ENCODE measurements around the gene TRPM4. TPM values are rescaled to one million over a fixed set of nuclear protein-coding genes. Genes with fewer than 3 reads are reported as not detected.

TRPM4 gene
- total RNA-seq, 3 donors from 2014 or later (not counting 1 experiment from before 2014, with no cell fraction given), result 0.20 TPM; not detected in 2

GRCh38 chr19:49186108-49186507 lies 28.5 kb downstream of the TRPM4 start:
- intact Hi-C loops (cut with micrococcal nuclease), result no loop called here

DNA sequence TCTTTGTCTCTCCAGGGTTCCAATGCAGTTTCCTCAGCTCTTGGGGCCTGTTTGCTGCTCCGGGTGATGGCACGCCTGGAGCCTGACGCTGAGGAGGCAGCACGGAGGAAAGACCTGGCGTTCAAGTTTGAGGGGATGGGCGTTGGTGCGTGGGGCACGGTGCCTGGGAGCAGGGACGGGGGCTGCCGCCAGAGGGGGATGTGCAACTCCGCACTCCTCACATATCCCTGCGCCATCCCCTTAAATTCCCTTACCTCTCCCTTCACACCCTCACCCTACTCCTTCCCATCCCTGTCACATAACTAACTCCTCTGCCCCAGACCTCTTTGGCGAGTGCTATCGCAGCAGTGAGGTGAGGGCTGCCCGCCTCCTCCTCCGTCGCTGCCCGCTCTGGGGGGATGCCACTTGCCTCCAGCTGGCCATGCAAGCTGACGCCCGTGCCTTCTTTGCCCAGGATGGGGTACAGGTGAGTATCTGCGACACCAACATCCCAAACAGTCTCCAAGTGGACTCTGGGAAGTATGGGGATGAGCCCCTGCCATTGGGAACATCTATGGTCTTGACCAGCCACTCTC lies 31.1 kb downstream of the TRPM4 start:
- no peak for ATAC-seq
- Histone ChIP-seq H3K9me3 (ENCODE audit: control insufficient read depth, insufficient read depth, low read length) (peaks cover 3% of the 10 kb centered on the region), H3K27me3 (ENCODE audit: control insufficient read depth, insufficient read depth, low read length) (no peaks in the 10 kb centered on the region), H3K4me1 (ENCODE audit: control insufficient read depth, insufficient read depth, low read length) (no peaks in the 10 kb centered on the region), H3K4me3 (ENCODE audit: low read length) (no peak overlapping the region), H3K36me3 (ENCODE audit: control insufficient read depth, insufficient read depth, low read length) (no peaks in the 10 kb centered on the region), H3K27ac (ENCODE audit: low read length) (no peak overlapping the region)
- 96% methylated on average over 20 of the region's 21 CpGs for WGBS (ENCODE audit: insufficient coverage)
- peaks cover 0 to 3% of the 10 kb centered on the region in 2 donors for H3K27me3 Mint-ChIP-seq (ENCODE audit: low read depth in 2 of 2)
- H3K27ac Mint-ChIP-seq, result no peak overlapping the region
- H3K4me1 Mint-ChIP-seq, result peaks cover 4 to 8% of the 10 kb centered on the region in 2 donors
- TF ChIP-seq, protein P1, sequence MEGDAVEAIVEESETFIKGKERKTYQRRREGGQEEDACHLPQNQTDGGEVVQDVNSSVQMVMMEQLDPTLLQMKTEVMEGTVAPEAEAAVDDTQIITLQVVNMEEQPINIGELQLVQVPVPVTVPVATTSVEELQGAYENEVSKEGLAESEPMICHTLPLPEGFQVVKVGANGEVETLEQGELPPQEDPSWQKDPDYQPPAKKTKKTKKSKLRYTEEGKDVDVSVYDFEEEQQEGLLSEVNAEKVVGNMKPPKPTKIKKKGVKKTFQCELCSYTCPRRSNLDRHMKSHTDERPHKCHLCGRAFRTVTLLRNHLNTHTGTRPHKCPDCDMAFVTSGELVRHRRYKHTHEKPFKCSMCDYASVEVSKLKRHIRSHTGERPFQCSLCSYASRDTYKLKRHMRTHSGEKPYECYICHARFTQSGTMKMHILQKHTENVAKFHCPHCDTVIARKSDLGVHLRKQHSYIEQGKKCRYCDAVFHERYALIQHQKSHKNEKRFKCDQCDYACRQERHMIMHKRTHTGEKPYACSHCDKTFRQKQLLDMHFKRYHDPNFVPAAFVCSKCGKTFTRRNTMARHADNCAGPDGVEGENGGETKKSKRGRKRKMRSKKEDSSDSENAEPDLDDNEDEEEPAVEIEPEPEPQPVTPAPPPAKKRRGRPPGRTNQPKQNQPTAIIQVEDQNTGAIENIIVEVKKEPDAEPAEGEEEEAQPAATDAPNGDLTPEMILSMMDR (IDR thresholded peaks at IDR 0.05), result no peak
- no peaks in the 10 kb centered on the region for H3K36me3 Mint-ChIP-seq
- intact Hi-C loops (cut with micrococcal nuclease), result no loop called here
- H3K9me3 Mint-ChIP-seq, result peaks cover 0 to 4% of the 10 kb centered on the region in 2 donors
- no peak overlapping the region for H3K4me3 Mint-ChIP-seq
- DNase-seq, result no peak

More at GRCh38 chr19:49186108-49186507, 28.5 kb downstream of the TRPM4 start:
- DNase-seq (no peak), ATAC-seq (no peak)
- no peaks in the 10 kb centered on the region for H3K36me3 ChIP-seq (ENCODE audit: control insufficient read depth, insufficient read depth, low read length)
- H3K27ac ChIP-seq (ENCODE audit: low read length), result no peak overlapping the region
- no peaks in the 10 kb centered on the region for H3K4me1 ChIP-seq (ENCODE audit: control insufficient read depth, insufficient read depth, low read length)
- Mint-ChIP-seq H3K9me3 (peaks cover 2 to 4% of the 10 kb centered on the region in 2 donors), H3K27ac (no peak overlapping the region), H3K4me1 (peaks cover 4 to 8% of the 10 kb centered on the region in 2 donors), H3K36me3 (no peaks in the 10 kb centered on the region), H3K4me3 (no peak overlapping the region), H3K27me3 (ENCODE audit: low read depth in 2 of 2) (peaks cover 0 to 3% of the 10 kb centered on the region in 2 donors)
- H3K4me3 ChIP-seq (ENCODE audit: low read length), result no peak overlapping the region
- peaks cover 9% of the 10 kb centered on the region for H3K9me3 ChIP-seq (ENCODE audit: control insufficient read depth, insufficient read depth, low read length)
- TF ChIP-seq, protein P1 (IDR thresholded peaks at IDR 0.05), result no peak
- H3K27me3 ChIP-seq (ENCODE audit: control insufficient read depth, insufficient read depth, low read length), result no peaks in the 10 kb centered on the region
- WGBS (ENCODE audit: insufficient coverage), result 80% methylated on average over 5 of the region's 5 CpGs

DNA sequence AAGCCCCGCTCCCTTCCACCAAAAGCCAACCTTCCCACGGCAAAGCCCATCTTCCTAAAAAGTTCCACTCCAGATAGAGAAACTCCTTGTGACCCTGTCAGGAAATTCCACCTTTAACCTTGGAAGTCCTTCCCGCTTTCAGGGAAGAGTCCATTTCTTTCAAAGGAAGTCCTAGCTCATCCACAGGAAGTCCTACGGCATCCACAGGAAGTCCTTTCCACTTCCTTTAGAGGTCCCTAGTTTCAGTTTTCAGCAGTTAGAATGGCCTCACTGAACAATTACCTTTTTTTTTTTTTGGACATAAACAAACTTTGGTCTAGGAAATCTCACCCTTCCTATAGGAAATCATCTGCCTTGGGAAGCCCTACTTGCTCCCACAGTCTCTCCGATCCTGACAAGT lies 31.7 kb downstream of the TRPM4 start:
- Histone ChIP-seq H3K36me3 (ENCODE audit: control insufficient read depth, insufficient read depth, low read length) (no peaks in the 10 kb centered on the region), H3K27ac (ENCODE audit: low read length) (no peak overlapping the region), H3K4me3 (ENCODE audit: low read length) (no peak overlapping the region), H3K27me3 (ENCODE audit: control insufficient read depth, insufficient read depth, low read length) (no peaks in the 10 kb centered on the region), H3K4me1 (ENCODE audit: control insufficient read depth, insufficient read depth, low read length) (no peaks in the 10 kb centered on the region), H3K9me3 (ENCODE audit: control insufficient read depth, insufficient read depth, low read length) (peaks cover 3% of the 10 kb centered on the region)
- H3K9me3 Mint-ChIP-seq, result no peaks in the 10 kb centered on the region
- no peak for ATAC-seq
- H3K4me1 Mint-ChIP-seq, result peaks cover 4 to 8% of the 10 kb centered on the region in 2 donors
- 71% methylated on average over 5 of the region's 5 CpGs for WGBS (ENCODE audit: insufficient coverage)
- H3K36me3 Mint-ChIP-seq, result no peaks in the 10 kb centered on the region
- TF ChIP-seq, protein P1 (IDR thresholded peaks at IDR 0.05), result no peak
- no peak for DNase-seq
- intact Hi-C loops (cut with micrococcal nuclease), result no loop called here
- no peaks in the 10 kb centered on the region for H3K27me3 Mint-ChIP-seq (ENCODE audit: low read depth in 2 of 2)
- no peak overlapping the region for H3K27ac Mint-ChIP-seq
- no peak overlapping the region for H3K4me3 Mint-ChIP-seq

- H3K27me3 ChIP-seq (ENCODE audit: control insufficient read depth, insufficient read depth, low read length), result no peaks in the 10 kb centered on the region
- H3K36me3 ChIP-seq (ENCODE audit: control insufficient read depth, insufficient read depth, low read length), result no peaks in the 10 kb centered on the region
- no peaks in the 10 kb centered on the region for H3K4me1 ChIP-seq (ENCODE audit: control insufficient read depth, insufficient read depth, low read length)
- Mint-ChIP-seq H3K9me3 (no peaks in the 10 kb centered on the region), H3K27me3 (ENCODE audit: low read depth in 2 of 2) (no peaks in the 10 kb centered on the region), H3K36me3 (no peaks in the 10 kb centered on the region), H3K4me3 (no peak overlapping the region), H3K4me1 (peaks cover 4 to 8% of the 10 kb centered on the region in 2 donors), H3K27ac (no peak overlapping the region)
- H3K27ac ChIP-seq (ENCODE audit: low read length), result no peak overlapping the region
- 88% methylated on average over 3 of the region's 3 CpGs for WGBS (ENCODE audit: insufficient coverage)
- DNase-seq (no peak), ATAC-seq (no peak)
- intact Hi-C loops (cut with micrococcal nuclease), result no loop called here
- no peaks in the 10 kb centered on the region for H3K9me3 ChIP-seq (ENCODE audit: control insufficient read depth, insufficient read depth, low read length)
- TF ChIP-seq, protein P1 (IDR thresholded peaks at IDR 0.05), result no peak
- H3K4me3 ChIP-seq (ENCODE audit: low read length), result no peak overlapping the region
Observed at GRCh38 chr19:49190781-49191180, 33.2 kb downstream of the TRPM4 start.

All from natural killer cell (primary cell).